Hypothalamus (tissue), 51 donors: ENCODE measurements around the gene ERC2.
A peak's percentile ranks its signal among the peaks of the same experiment; 100 is the strongest.

ENCODE experiments used
- DNase-seq, 51 donors: peaks; one replicate each; lab custom pipeline; 2025; lab: John Stamatoyannopoulos, UW

Gene ERC2

GRCh38 chr3:55617385-55617784 lies 850.9 kb downstream of the ERC2 start:
- DNase-seq = no peak

- DNase-seq = no peak
Measured at GRCh38 chr3:55616803-55617202, 851.5 kb downstream of the ERC2 start.

- DNase-seq = peak in 1 of 51 donors; percentile 7
Measured at GRCh38 chr3:55615694-55616295, 852.5 kb downstream of the ERC2 start.

GRCh38 chr3:55615039-55615693 lies 853.1 kb downstream of the ERC2 start:
- DNase-seq = no peak

- DNase-seq = no peak
Measured at GRCh38 chr3:55611121-55611520, 857.1 kb downstream of the ERC2 start.

- no peak for DNase-seq
Measured at GRCh38 chr3:55609230-55609827, 858.9 kb downstream of the ERC2 start.

GRCh38 chr3:55608301-55608937 lies 859.8 kb downstream of the ERC2 start:
- no peak for DNase-seq

GRCh38 chr3:55607844-55608243 lies 860.4 kb downstream of the ERC2 start:
- no peak for DNase-seq

- DNase-seq = no peak
Measured at GRCh38 chr3:55607175-55607574, 861.1 kb downstream of the ERC2 start.

- no peak for DNase-seq
Measured at GRCh38 chr3:55605443-55606236, 862.6 kb downstream of the ERC2 start.

GRCh38 chr3:55604846-55605245 lies 863.4 kb downstream of the ERC2 start:
- DNase-seq = no peak

GRCh38 chr3:55604402-55604801 lies 863.9 kb downstream of the ERC2 start:
- DNase-seq = no peak

- DNase-seq = no peak
Measured at GRCh38 chr3:55601366-55602080, 866.7 kb downstream of the ERC2 start.

GRCh38 chr3:55598224-55598623 lies 870.0 kb downstream of the ERC2 start:
- no peak for DNase-seq

- no peak for DNase-seq
Measured at GRCh38 chr3:55597641-55598040, 870.6 kb downstream of the ERC2 start.

- DNase-seq = no peak
Measured at GRCh38 chr3:55596212-55596611, 872.1 kb downstream of the ERC2 start.

GRCh38 chr3:55595420-55595819 lies 872.8 kb downstream of the ERC2 start:
- no peak for DNase-seq

GRCh38 chr3:55592572-55592971 lies 875.7 kb downstream of the ERC2 start:
- peak in 1 of 51 donors; percentile 26 for DNase-seq

- peak in 7 of 51 donors; percentile 7 to 59 (median 14) for DNase-seq
Measured at GRCh38 chr3:55591888-55592287, 876.4 kb downstream of the ERC2 start.

GRCh38 chr3:55588146-55588765 lies 880.0 kb downstream of the ERC2 start:
- DNase-seq = no peak
